ENCODE measurements around the gene EVA1A.

EVA1A gene

DNA sequence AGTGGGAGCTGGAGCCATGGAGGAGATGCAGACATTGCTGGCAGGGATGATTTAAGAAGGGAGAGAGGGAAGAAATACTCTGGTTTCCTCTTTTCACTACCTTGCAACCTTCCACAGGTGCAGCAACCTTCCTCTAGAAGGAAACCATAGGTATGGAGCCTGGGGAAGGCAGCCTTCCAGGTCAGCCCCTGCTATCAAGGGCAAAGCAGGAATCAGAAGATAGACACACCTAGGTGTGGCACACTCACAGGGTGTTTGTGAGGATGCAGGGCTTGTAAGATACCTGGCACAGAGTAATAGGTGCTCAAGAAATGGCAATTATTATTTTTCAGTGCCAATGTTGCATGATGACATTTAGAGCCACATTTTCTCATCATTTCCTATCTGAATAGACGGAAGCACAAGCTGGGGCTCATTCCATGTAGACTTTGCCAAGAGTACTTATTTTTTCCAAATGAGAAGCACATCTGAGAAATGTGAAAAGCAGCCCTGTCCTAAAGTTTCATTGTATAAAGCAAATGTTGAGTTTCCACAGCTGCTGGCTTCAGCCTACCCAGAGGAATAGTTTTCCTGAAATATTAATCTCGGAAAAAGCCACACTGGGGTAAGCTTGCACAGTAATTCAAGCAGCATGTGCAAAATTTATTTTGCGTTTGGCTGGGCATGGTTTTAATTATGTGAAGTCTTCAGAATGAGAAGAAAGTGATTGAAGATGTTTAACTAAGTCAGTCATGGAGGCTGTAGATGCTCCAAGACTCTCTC lies 20.6 kb downstream of the EVA1A start:
- DNase-seq, result no peak

- no peak for DNase-seq
Observed at GRCh38 chr2:75538521-75539490, 21.9 kb downstream of the EVA1A start.

- DNase-seq, result no peak
Observed at GRCh38 chr2:75537658-75538057, 23.1 kb downstream of the EVA1A start.

DNA sequence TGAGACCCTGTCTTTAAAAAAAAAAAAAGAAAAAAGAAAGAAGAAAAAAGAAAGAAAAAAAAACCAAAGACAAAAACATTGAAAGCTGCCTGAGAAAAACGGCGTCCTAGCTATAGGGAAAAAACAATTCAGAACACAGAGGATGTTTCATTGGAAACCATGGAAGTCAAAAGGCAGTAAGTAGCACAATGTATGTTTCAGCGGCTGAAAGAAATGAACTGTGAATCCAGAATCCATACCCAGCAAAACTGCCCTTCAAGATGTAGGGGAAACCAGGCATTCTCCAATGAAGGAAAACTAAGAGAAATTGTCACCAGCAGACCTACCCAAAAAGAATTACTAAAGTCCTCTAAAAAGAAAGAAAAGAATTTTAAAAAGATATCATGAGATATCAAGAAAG lies 27.6 kb downstream of the EVA1A start:
- no peak for DNase-seq

DNA sequence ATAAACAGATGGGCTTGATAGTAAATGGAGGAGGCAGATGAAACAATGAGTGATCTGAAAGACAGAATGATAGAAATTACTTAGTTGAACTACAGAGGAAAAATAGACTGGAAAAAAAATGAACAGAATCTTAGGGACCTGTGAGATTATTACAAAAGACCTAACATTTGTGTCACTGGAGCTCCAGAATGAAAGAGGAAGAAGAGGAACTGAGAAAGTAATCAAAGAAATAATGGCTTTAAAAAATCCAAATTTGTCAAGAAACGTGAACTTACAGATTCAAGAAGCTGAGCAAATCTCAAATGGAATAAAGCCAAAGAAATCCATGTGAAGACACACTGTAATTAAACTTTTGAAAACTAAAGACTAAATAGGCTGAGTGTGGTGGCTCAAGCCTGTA lies 28.3 kb downstream of the EVA1A start:
- no peak for DNase-seq

DNA sequence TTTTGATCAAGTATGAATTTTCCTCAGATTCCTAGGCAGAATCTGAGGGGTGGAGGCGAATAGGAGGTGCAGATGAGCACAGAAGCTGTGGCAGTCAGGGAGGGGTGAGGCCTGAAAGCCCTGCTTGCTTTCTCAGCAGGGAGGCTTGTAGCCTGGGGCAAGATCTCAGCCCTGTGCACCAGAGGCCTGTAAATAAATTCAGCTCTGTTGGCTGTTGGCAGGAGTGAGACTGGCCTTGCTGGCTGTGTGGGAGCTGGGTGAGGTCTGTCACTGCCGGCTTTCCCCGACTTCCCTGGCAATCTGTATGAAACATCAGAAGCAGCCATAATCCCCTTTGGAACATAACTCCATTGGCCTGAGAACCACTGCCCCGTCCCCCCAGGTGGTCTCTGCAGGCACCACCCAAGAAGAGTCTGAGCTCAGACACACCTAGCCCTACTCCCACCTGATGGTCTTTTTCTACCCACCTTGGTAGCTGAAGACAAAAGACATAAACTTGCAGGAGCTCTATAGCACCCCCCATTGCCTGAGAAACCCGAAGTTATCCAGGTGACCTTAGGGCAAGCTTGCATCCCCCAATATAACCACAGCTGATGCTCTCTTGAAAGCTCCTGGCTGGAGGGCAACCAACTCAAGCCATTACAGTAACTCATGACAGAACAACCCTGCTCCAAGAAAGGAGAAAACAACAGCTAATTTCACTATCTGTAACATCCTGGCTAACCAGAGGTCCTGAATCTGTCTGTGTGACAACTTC lies 32.3 kb downstream of the EVA1A start:
- no peak for DNase-seq

DNA sequence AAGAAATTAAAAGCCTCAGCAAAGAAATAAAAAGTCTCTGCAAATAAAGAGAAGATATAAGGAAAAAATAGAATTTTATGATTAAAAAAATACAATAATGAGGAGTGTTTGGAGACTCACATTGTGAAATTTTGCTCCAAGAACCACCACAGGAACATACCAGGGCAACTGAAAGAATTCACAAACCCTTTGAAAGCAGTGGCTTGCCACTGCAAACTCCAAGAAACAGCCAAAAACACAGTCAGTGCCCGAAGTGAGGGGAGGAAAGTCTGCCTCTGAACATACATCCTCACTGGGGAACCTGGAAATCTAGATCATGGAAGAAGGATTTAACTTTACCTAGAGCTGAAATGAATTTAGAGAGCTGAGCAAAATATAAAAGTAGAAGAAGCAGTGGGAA lies 33.1 kb downstream of the EVA1A start:
- DNase-seq, result no peak

GRCh38 chr2:75526842-75527241 lies 33.9 kb downstream of the EVA1A start:
- no peak for DNase-seq

GRCh38 chr2:75525434-75526310 lies 35.1 kb downstream of the EVA1A start:
- no peak for DNase-seq

GRCh38 chr2:75524276-75524911 lies 36.3 kb downstream of the EVA1A start:
- DNase-seq, result no peak

- DNase-seq, result peak; percentile 7
Observed at GRCh38 chr2:75523313-75524275, 37.1 kb downstream of the EVA1A start.

- DNase-seq, result no peak
Observed at GRCh38 chr2:75522543-75523312, 38.0 kb downstream of the EVA1A start.

DNA sequence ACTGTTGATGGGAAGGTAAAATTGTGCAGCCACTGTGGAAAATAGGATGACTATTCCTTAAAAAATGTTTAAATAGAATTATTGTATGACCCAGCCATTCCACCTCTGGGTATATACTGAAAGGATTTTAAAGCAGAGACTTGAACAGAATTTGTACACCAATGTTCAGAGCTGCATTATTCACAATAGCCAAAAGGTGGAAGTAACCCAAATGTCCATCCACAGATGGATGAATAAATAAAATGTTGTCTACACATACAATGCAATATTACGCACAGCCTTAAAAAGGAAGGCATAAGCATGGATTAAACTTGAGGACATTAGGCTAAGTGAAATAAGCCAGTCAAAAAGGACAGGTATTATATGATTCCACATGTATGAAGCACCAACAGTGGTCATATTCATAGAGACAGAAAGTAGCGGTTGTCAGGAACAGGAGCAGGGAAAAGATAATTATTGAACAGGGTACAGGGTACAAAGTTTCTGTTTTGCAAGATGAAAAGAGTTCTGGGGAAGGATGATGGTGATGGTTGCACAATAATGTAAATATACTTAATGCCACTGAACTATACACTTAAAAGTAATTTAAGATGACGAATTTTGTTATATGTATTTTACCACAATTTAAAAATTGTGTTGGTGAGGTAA lies 39.4 kb downstream of the EVA1A start:
- DNase-seq, result no peak

DNA sequence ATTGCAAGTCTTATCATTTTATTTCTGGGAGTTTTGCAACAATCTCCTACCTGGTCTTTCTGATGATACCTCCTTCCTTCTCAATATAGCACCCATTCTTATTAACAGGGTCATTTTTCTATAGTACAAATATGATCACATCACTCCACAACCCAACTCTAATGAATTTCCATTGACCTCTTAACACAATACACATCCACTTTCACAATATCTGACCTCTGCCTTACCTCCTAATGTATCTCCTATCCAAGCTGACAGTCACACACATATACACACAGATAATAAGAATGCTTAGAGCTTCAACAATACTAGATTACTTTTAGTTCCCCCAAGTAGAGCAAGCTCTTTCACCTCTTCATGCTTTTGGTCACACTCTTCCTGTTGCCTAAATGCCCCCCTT lies 40.9 kb downstream of the EVA1A start:
- no peak for DNase-seq

- no peak for DNase-seq
Observed at GRCh38 chr2:75518638-75519465, 41.9 kb downstream of the EVA1A start.

- no peak for DNase-seq
Observed at GRCh38 chr2:75517547-75518230, 43.0 kb downstream of the EVA1A start.

All from hematopoietic multipotent progenitor cell treated with erythropoietin and hydrocortisone succinate and interleukin-3 and kit ligand, for 6 days (in vitro differentiated cells).